ENCODE results near the gene PSMC3.

GRCh38 chr11:47387944-47388696 is 38.1 kb downstream of the PSMC3 start:
- TF ChIP-seq GATA2 (IDR thresholded peaks at IDR 0.05; ENCODE audit: low read depth, low read length) (no peak), GATA3 (IDR thresholded peaks at IDR 0.05; ENCODE audit: low read depth, low read length) (no peak)
